ENCODE data around the gene C6orf89. TPM values are rescaled to one million over a fixed set of nuclear protein-coding genes. Genes with fewer than 3 reads are reported as not detected.

C6orf89 gene
- total and polyA plus RNA-seq, 2 of the 8 experiments (the other 6 are each of a cell fraction or from before 2014, with no cell fraction given), result 4.6 to 12.3 TPM

- POLR2A ChIA-PET (ENCODE audit: partially characterized antibody), result interaction anchor here (1.1 to 1.7 kb wide), 2 partner anchors 11 to 24 kb away, joined by 3 to 5 read pairs; no protein-coding TSS in a partner anchor
- CTCF ChIA-PET (ENCODE audit: partially characterized antibody), result interaction anchor here (0.9 to 5.4 kb wide), 6 partner anchors 21 to 216 kb away, joined by 3 to 41 read pairs (median 6); no protein-coding TSS in a partner anchor
- Histone ChIP-seq H2AFZ (ENCODE audit: low read length) (no peak overlapping the region), H4K20me1 (replicated peaks in 1 of 2; ENCODE audit: control insufficient read depth in 1 of 2, insufficient read depth in 2 of 2, low read length in 2 of 2) (no peaks in the 10 kb centered on the region), H3K27ac (ENCODE audit: low read depth, low read length) (no peak overlapping the region), H2BK12ac (ENCODE audit: low read depth, low read length) (no peak overlapping the region), H3K4me2 (ENCODE audit: insufficient read depth in 1 of 2, low read depth in 2 of 2, low read length in 2 of 2) (no peak overlapping the region), H3K36me3 (ENCODE audit: control insufficient read depth in 2 of 4, insufficient read depth in 4 of 4, low read length in 3 of 4) (no peaks in the 10 kb centered on the region), H3K56ac (replicated peaks; ENCODE audit: insufficient read length, low read depth, low read length) (no peak overlapping the region), H3K4me3 (ENCODE audit: extremely low read depth in 1 of 4, insufficient read depth in 2 of 4, low read depth in 3 of 4, low read length in 4 of 4) (no peak overlapping the region), H3K23ac (ENCODE audit: insufficient read length) (no peak overlapping the region), H2BK5ac (ENCODE audit: low read depth, low read length) (peak overlapping the region; percentile 40; the same call in 1 of the 2 replicates), H3K23me2 (ENCODE audit: low read depth, low read length) (no peaks in the 10 kb centered on the region), H3K4ac (replicated peaks; ENCODE audit: insufficient read length, low read depth, low read length) (no peak overlapping the region), H3K27me3 (replicated peaks in 1 of 4; ENCODE audit: control insufficient read depth in 3 of 4, extremely low read depth in 1 of 4, insufficient read depth in 3 of 4, low read length in 3 of 4) (no peaks in the 10 kb centered on the region), H2BK20ac (ENCODE audit: low read length) (no peak overlapping the region), H2AK5ac (ENCODE audit: low read depth, low read length) (no peak overlapping the region), H4K5ac (ENCODE audit: insufficient read length, low read depth, low read length) (no peak overlapping the region), H2BK15ac (ENCODE audit: low read length) (no peak overlapping the region), H3K79me2 (ENCODE audit: control insufficient read depth in 1 of 2, insufficient read depth in 2 of 2, low read length in 2 of 2) (no peaks in the 10 kb centered on the region), H2BK120ac (replicated peaks; ENCODE audit: low read depth, low read length) (no peak overlapping the region), H4K8ac (ENCODE audit: extremely low read depth, insufficient read depth, low read length) (no peak overlapping the region), H3K18ac (ENCODE audit: extremely low read depth, low read length) (no peak overlapping the region), H3K14ac (ENCODE audit: insufficient read length) (no peak overlapping the region), H3K9ac (replicated peaks in 1 of 4; ENCODE audit: extremely low read depth in 1 of 4, low read depth in 3 of 4, low read length in 3 of 4) (no peak overlapping the region), H4K91ac (replicated peaks; ENCODE audit: insufficient read length, low read length) (peak overlapping the region; percentile 55), H3K4me1 (replicated peaks in 1 of 4; ENCODE audit: control insufficient read depth in 3 of 4, insufficient read depth in 4 of 4, low read length in 3 of 4) (peaks cover 0 to under 1% (median 0%) of the 10 kb centered on the region in 4 experiments; a peak in 3 of 7 replicates), H3K9me3 (ENCODE audit: insufficient read depth in 2 of 2, low read depth in 1 of 2, low read length in 1 of 2) (no peaks in the 10 kb centered on the region), H3K79me1 (ENCODE audit: low read depth, low read length) (no peaks in the 10 kb centered on the region)
- no peak for FAIRE-seq
- no peak for TF ChIP-seq GTF2F1 (IDR thresholded peaks at IDR 0.05; ENCODE audit: borderline replicate concordance, low read depth, low read length)
- no peak for TF ChIP-seq CHD2 (IDR thresholded peaks at IDR 0.05; ENCODE audit: low read length)
- no peak for TF ChIP-seq CBX5 (IDR thresholded peaks at IDR 0.05; ENCODE audit: low read depth, low read length)
- no peak for TF ChIP-seq FOSL1 (IDR thresholded peaks at IDR 0.05; ENCODE audit: insufficient read depth, low read depth, low read length)
- TF ChIP-seq SUZ12 (IDR thresholded peaks at IDR 0.05; ENCODE audit: low read length), result no peak
- TF ChIP-seq CREB1 (IDR thresholded peaks at IDR 0.05), result no peak
- TF ChIP-seq CBX8 (IDR thresholded peaks at IDR 0.05; ENCODE audit: borderline replicate concordance, low read depth, low read length), result no peak
- no peak for TF ChIP-seq SIX5 (IDR thresholded peaks at IDR 0.05; ENCODE audit: low read depth, low read length)
- TF ChIP-seq RFX5 (IDR thresholded peaks at IDR 0.05; ENCODE audit: borderline replicate concordance, low read depth, low read length), result no peak
- TF ChIP-seq, protein P1, sequence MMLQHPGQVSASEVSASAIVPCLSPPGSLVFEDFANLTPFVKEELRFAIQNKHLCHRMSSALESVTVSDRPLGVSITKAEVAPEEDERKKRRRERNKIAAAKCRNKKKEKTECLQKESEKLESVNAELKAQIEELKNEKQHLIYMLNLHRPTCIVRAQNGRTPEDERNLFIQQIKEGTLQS (IDR thresholded peaks at IDR 0.05; ENCODE audit: insufficient read depth, low read depth, low read length), result no peak
- no peak for TF ChIP-seq POU5F1 (IDR thresholded peaks at IDR 0.05; ENCODE audit: low read depth, low read length)
- TF ChIP-seq SAP30 (IDR thresholded peaks at IDR 0.05; ENCODE audit: insufficient read depth, insufficient replicate concordance, low read length), result no peak
- no peak for TF ChIP-seq JUND (IDR thresholded peaks at IDR 0.05; ENCODE audit: low read length)
- TF ChIP-seq ZNF274 (IDR thresholded peaks at IDR 0.05; ENCODE audit: borderline replicate concordance, extremely low read depth, low read length), result no peak
- TF ChIP-seq EGR1 (IDR thresholded peaks at IDR 0.05; ENCODE audit: borderline replicate concordance, low read depth, low read length), result no peak
- 79% methylated on average over 6 of the region's 6 CpGs; no CpG with 5 or more reads in 1 of the 2 experiments for WGBS, 2 experiments (ENCODE audit: extremely low coverage in 1 of 2, insufficient coverage in 1 of 2, insufficient read length in 1 of 2, insufficient replicate concordance in 2 of 2, low coverage in 1 of 2, low lambda C conversion rate in 2 of 2, missing lambda C conversion rate in 1 of 2)
- no peak for DNase-seq (ENCODE audit: low read depth in 1 of 2, low spot score in 2 of 2)
Measured at GRCh38 chr6:36955136-36955535, 69.4 kb downstream of the C6orf89 start.
